HG02588 (cell line): ENCODE measurements around the gene RAD9B.
"Not testable (repeated sequence)": the region's sequence is repeated elsewhere in the genome, so short reads cannot be mapped to it uniquely, and the experiment has no call there.

Experiments used
- ATAC-seq: cut with Tn5 transposase; IDR thresholded peaks from one replicate; pipeline ENCODE4 v1.9.1; 2021; ENCODE audit warnings: mild to moderate bottlenecking, moderate library complexity; ENCODE audit not compliant: unreplicated experiment

The RAD9B gene

DNA sequence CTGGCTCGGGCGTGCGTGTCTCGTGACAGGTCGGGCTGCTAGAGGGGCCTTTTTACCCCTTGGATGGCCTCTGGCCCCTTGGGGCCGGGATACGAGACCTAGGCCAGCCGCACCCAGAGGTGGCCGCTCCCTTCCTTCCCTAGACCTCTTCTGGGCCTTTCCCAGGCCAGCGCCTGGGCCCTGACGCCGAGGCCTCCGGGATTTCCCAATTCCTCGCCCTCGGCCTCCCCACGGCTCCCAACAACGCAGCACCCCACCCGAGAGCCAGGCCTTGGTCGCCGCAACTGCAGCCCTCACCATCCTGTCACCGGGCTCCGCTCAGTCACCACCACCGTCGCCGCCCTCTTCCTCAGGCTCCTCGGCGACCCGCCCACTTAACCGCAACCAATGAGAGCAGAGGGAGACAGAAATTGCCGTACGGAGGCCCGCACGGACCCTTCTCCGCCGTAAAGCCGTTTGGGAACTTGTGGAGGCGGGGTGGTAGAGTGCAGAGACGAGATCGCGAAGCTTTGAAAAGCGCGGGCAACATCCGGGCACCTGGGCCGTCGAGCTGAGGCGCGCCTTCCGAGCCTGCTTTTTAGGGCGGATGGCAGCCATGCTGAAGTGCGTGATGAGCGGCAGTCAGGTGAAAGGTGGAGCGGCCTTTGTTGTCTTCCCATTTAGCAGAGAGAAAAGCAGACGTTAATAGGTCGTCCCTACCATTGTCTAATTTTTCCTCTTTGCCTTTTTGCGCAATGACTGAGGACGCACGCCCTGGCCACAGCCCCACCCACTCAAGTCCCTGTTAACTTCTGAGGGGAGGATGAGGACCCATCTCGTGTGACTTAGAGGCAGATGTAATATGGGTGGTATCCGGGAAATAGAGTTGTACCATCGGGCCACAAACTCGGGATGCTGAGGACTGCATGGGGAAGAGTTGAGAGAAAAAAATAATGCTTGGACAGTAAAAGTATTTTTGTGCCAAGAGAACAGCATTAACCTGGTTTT, at the start of gene RAD9B, which contains the start of gene VPS29:
RAD9B (plus strand) TSS at position 580 of the 987 bp plus-strand sequence; CDS start at position 587, 7 bp downstream.
VPS29 (minus strand) TSS at position 360 of the 987 bp plus-strand sequence; CDS start at position 300, 60 bp downstream.
- peak; percentile 92 for ATAC-seq

DNA sequence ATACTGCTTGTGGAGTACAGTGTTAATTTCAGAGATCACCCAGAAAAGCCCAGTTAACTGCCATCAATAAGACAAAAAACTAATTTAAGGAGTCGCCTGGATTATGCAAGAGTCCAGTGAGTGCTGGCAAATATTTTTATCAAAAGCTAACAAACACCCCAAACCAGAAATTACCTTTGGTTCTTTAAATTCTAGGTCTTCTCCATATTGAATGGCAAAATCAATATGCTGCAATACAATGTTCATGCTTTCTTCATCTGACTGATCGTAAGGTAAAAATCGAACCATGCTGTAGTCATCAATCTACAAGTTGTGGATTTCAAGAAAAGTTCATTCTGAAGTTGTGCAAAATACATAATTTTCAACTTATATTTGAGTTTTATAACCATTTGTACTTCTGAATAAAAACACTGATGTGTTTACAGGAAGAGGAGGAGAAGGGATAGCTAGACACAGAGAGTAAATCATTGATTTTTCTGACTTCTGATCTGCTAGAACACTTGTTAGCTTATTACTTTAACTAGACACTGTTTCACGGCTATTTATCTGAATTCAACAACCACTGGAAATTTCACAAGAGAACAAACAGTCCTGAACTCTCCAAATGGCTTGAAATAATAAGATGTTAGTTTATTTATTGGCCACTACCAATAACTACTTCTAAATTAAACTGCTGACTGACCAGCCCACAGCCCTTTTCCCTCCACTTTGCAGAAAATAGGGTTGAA, 48.4 kb upstream of the RAD9B start:
- no peak for ATAC-seq

DNA sequence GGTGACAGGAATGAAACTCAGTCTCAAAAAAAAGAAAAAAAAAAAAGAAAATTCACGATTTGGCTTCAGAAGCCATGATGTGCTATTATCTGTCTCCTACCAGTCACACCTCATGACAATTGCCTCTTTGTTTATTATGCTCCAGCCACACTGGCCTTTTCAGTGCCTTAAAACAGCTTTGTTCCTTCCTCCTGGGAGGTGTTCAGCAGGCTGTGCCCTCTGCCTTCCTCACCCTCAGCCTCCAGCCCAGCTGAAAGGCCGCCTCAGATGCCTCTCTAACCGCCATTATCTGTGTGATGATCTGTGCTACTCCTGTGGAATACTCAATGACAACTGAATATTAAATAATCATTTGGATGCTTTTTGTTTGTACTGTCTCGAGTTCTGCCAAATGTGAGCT, 43.4 kb upstream of the RAD9B start:
- no peak for ATAC-seq

DNA sequence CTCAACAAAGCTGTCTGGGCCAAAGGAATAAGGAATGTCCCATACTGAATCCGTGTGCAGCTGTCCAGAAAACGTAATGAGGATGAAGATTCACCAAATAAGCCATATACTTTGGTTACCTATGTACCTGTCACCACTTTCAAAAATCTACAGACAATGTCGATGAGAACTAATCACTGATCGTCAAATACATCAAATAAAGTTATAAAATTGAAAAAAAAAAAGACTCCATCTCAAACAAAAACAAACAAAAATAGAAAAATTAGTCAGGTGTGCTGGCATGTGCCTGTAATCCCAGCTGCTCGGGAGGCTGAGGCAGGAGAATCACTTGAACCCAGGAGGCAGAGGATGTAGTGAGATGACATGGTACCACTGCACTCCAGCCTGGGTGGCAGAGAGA, 40.9 kb upstream of the RAD9B start:
- not testable (repeated sequence) for ATAC-seq

DNA sequence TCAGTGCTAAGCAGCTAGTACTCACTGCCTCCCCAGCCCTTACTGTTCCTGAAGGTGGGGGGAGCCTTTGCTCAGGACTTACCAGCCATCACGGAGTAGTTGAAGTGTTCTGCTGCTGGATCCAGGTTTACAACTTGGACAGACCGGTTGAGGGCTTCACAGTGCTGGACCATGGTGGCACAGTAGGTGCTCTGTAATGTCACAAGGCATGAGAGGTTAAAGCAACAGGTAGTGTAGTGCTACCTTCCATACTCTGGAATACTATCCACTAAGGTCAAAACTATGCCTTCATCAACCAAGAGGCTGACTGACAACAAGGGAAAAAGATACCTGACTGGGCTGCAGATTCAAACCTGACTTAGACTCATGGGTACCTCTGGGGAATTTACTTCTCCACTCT, 37.1 kb upstream of the RAD9B start:
- no peak for ATAC-seq

DNA sequence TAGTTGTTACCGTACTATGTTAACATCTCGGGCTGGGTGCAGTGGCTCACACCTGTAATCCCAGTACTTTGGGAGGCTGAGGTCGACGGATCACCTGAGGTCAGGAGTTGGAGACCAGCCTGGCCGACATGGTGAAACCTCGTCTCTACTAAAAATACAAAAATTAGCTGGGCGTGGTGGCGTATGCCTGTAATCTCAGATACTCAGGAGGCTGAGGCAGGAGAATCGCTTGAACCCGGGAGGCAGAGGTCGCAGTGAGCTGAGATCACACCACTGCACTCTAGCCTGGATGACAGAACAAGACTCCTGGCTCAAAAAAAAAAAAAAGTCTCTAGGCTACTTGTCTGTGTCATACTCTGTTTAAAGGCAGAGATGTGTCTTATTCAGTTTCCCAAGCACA, 36.4 kb upstream of the RAD9B start:
- not testable (repeated sequence) for ATAC-seq

DNA sequence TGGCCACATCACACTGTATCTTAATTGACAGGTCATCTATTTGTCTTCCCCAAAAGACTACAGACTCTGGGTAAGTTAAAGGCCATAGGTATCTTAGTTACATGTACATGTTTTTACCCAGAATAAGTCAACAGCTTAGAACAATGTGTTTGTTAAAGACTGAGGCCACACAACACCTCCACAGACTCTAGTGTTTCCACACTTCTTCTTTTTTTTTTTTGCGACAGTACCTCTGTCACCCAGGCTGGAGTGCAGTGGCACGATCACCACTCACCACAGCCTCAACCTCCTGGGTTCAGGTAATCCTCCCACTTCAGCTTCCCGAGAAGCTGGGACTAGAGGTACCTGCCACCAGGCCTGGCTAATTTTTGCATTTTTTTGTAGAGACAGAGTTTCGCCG, 35.3 kb upstream of the RAD9B start:
- ATAC-seq = no peak

DNA sequence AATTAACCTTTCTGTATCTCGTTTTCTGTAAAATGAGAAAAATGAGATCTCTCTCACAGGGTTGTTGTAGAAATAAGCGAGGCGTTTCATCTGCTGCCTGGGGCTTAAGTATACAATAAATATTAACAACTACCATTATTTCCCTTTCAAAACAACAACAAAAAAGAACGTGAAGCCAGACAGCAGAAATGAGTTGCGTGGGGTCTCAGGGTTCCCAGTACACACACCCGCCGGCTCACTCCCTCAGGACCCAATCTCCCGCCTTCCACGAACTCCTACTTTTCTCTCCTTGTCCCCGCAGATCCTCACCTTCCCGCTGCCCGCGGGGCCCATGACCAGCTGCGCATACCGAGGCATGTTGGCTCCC, 34.3 kb upstream of the RAD9B start:
- ATAC-seq = no peak

DNA sequence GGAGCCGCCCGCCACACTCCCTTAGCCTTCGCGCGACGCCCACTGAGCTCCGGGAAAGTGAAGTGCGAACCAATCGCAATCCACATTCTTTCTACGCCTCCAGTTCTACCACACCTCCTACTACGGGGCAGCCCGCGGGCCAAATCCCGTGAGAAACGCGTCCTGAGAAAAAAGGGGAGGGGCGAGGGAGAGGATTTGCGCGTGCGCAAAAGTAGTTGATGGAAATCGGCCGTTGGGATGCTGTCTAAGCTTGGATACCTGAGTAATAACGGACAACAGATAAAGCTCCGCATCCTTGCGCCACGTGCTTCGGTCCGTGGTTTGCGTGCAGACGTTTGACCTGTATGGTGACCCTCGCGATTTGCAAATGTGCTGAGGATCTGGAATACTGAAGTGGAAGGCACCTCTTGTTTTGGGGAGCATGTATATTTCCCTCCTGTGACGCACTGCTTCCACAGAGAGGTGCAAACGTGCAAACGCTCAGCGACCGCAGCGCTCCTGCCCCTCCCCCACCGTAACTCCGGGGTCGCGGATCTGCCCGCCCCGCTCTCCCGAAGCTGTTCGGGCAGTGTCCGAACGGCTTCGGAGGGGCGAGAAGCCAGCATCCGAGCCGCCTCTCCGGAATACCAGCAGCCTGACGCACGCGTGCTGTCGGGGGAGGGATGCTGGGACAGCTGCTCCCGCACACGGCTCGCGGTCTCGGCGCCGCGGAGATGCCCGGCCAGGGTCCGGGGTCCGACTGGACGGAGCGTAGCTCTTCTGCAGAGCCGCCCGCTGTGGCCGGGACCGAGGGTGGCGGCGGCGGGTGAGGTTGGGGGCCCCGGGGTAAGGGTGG, 33.7 kb upstream of the RAD9B start, which contains the start of the genes FAM216A and GPN3:
FAM216A (plus strand) TSS at position 632 of the 835 bp plus-strand sequence; CDS start at position 663, 31 bp downstream.
GPN3 (minus strand) TSS at position 44 of the 835 bp plus-strand sequence. CDS start 54 bp downstream, outside the sequence.
- peak; percentile 71 for ATAC-seq

DNA sequence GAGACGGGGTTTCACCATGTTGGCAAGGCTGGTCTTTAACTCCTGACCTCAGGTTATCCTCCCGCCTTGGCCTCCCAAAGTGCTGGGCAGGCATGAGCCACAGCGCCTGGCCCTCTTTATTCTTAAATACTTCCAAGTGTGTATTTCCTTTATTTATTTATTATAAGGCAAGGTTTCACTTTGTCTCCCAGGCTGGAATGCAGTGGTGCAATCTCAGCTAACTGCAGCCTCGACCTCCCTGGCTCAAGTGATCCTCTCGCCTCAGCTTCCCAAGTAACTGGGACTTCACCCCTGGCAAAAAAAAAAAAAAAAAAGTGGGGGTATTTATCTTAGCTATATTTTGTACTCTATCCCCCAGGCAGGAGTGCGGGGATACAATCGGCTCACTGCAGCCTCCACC, 26.7 kb upstream of the RAD9B start:
- no peak for ATAC-seq

DNA sequence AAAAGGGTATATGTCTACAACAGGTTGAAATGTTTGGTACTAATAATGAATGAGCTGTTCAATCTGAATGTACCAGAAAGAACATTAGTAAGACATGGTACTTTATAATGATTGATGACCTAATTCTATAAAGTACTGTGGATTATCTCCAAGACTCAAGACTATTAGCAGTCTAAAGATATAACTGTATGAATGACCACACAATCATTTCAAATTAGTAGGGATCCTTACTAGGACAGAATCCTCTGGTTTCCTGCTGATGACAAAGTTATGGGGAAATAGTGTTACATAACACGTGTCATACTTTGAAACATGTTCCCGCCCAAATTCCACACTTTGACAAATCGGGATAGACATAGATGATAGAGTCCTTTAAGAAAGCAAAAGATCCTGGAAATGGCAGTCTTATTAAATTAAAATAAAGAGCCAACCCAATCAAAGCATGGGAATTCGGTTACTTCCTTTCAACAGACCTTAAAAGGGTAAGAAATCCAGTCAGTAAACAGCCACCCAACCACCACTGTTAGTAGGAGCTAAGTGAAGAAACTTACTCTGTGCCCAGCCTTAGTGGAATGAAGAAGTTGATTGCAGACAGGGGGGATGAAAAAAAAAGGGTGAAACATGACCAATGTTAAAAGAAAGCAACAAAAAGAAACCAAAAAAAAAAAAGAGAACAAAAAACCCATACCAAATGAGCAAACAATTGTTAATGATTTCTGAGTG, 3.0 kb upstream of the RAD9B start:
- no peak for ATAC-seq

DNA sequence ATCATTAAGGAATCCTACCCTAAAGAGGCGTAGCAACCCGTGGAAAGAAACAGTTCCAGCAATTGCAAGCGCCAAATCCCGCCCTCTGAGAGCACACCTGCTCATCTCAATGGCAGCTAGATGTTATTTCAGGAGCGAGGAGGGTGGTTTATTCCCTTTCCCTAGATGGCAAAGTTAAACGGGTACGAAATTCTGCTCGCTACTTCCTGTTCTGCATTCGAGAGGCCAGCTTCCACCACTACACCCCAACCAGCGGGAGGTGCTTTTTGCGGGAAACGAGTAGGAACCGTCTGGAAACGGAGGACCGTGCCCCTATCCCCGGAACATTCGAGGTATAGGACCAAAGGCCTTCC, 756 bp upstream of the RAD9B start:
- ATAC-seq = no peak

DNA sequence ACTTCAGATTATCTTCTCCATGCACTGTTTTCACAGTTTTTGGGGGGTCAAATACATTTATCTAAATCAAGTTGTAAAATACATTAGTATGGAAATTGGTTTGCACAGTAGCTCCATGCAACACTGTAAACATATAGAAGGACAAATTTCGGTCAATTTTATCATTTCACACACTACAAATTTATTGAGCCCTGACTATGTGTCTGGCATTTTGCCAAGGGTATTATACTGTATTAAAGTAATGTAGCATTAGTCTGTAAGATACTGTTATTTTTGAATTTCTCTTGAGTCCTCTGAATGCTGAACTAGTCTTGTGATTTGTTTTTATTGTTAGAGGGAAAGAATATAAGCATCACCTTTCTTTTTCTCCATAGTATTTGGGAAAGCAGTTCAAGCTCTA, 1.3 kb downstream of the RAD9B start:
- no peak for ATAC-seq

DNA sequence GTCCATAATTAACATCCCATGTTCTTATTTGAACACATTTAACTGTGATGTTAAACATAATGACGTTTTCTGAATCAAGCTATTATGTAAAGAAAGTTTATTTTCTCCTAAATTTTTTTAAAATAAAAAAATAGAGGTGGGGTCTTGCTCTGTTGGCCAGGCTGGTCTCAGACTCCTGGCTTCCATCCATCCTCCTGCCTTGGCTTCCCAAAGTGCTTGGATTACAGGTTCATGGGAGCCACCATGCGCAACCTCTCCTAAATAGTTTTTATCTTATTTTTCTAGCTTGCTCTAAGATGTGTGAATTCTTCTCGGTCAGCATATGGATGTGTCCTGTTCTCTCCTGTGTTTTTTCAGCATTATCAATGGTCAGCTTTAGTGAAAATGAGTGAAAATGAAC, 3.2 kb downstream of the RAD9B start:
- ATAC-seq = no peak

DNA sequence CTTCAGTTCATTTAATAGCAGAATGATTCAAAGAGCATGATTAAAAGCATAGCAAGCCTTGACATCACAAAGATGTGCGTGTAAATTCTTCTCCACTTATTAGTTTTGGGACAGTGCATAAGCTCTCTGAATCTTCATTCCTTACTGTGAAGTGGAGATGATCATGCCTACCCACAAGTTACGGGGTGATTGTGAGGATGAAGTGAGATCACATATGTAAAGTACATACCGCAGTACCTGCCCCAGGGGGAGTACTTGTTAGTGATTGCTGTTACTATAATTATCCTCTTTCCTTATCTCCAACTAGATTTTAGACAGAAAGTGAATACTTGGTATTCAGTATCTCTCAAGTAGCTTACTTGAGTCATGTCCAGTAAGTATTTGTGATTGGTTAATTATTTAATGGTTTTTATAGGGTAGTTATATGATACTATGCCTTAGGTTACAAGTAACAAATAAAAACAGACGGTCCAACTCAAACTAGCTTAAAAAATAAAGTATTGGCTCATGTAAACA, 6.0 kb downstream of the RAD9B start:
- no peak for ATAC-seq

DNA sequence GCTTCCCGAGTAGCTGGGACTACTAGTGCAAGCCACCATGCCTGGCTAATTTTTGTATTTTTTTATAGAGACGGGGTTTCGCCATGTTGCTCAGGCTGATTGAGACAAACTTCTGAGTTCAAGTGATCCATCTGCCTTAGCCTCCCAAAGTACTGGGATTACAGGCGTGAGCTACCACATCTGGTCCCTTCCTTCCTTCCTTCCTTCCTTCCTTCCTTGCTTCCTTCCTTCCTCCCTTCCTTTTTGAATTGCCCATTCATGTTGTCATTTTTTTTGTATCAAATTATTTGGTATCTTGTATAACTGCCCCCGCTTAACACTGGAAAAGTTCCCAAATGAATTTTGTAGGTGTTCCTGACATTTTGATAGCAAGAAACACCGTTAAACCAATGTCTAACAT, 11.7 kb downstream of the RAD9B start:
- ATAC-seq = no peak

DNA sequence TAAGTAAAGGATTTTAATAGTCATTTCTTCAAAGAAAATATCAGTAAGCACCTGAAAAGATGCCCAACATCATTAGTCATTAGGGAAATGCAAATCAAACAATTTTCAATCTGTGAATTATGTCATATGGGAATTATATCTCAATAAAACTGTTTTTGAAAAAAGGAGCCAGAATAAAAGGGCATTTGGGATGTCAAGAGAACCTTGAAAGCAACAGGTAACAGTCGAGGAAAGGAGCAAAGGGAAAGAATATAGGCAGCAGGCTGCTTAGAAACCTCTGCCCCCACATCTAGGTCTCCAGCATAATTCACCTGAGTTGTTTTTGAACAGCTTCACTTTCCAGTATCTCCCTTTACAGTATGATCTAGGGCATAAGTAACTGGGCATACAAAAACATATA, 12.2 kb downstream of the RAD9B start:
- no peak for ATAC-seq

DNA sequence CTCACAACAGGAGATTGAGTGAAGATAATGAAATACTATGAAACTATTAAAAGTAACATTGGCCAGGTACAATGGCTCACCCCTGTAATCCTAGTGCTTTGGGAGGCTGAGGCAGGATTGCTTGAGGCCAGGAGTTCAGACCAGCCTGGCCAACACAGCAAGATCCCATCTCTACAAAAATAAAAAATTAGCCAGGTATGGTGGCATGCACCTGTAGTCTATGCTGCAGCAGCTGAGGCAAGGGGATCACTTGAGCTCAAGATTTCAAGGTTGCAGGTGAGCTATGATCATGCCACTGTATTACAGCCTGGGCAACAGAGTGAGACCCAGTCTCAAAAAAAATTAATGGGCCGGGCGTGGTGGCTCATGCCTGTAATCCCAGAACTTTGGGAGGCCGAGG, 14.9 kb downstream of the RAD9B start:
- no peak for ATAC-seq

DNA sequence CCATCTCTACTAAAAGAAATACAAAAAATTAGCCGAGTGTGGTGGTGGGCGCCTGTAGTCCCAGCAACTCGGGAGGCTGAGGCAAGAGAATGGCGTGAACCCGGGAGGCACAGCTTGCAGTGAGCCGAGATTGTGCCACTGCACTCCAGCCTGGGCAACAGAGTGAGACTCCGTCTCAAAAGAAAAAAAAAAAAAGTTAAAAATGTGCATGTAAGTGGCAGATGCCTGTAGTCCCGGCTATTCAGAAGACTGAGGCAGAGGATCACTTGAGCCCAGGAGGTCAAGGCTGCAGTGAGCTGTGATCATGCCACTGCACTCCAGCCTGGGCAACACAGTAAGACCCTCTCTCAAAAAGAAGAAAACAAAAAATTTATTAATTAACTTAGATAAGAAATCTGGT, 15.9 kb downstream of the RAD9B start:
- not testable (repeated sequence) for ATAC-seq
